GM18520 (cell line): ENCODE results near the gene CCDC191.

Source experiments
- ATAC-seq: cut with Tn5 transposase; IDR thresholded peaks from one replicate; pipeline ENCODE4 v1.9.1; 2021; ENCODE audit not compliant: unreplicated experiment

The CCDC191 gene

GRCh38 chr3:114056130-114057010 is at the start of gene CCDC191, which contains the start of gene QTRT2:
Gene CCDC191 (minus strand): TSS chr3:114056526. CDS start chr3:114056466, 60 bp downstream.
Gene QTRT2 (plus strand): TSS chr3:114056737. CDS start chr3:114065258, 8,521 bp downstream.
- peak; percentile 96 for ATAC-seq

- no peak for ATAC-seq
Measured at GRCh38 chr3:114104414-114104813, 48.1 kb upstream of the CCDC191 start.

- ATAC-seq: no peak
Measured at GRCh38 chr3:114103858-114104257, 47.5 kb upstream of the CCDC191 start.

GRCh38 chr3:114103181-114103580 is 46.9 kb upstream of the CCDC191 start:
- ATAC-seq: no peak

GRCh38 chr3:114101101-114101500 is 44.8 kb upstream of the CCDC191 start:
- ATAC-seq: no peak

GRCh38 chr3:114095796-114096195 is 39.5 kb upstream of the CCDC191 start:
- ATAC-seq: no peak

GRCh38 chr3:114093596-114093995 is 37.3 kb upstream of the CCDC191 start:
- no peak for ATAC-seq

GRCh38 chr3:114093016-114093380 is 36.7 kb upstream of the CCDC191 start:
- ATAC-seq: no peak

GRCh38 chr3:114092151-114093015 is 36.1 kb upstream of the CCDC191 start:
- no peak for ATAC-seq

- no peak for ATAC-seq
Measured at GRCh38 chr3:114089675-114090074, 33.3 kb upstream of the CCDC191 start.

- ATAC-seq: no peak
Measured at GRCh38 chr3:114086356-114086755, 30.0 kb upstream of the CCDC191 start.

GRCh38 chr3:114083112-114083511 is 26.8 kb upstream of the CCDC191 start:
- no peak for ATAC-seq

- ATAC-seq: no peak
Measured at GRCh38 chr3:114081037-114081436, 24.7 kb upstream of the CCDC191 start.

GRCh38 chr3:114080201-114080600 is 23.9 kb upstream of the CCDC191 start:
- no peak for ATAC-seq

- ATAC-seq: no peak
Measured at GRCh38 chr3:114079761-114080160, 23.4 kb upstream of the CCDC191 start.

- no peak for ATAC-seq
Measured at GRCh38 chr3:114078126-114078525, 21.8 kb upstream of the CCDC191 start.

- no peak for ATAC-seq
Measured at GRCh38 chr3:114076711-114077110, 20.4 kb upstream of the CCDC191 start.

GRCh38 chr3:114071786-114072185 is 15.5 kb upstream of the CCDC191 start:
- ATAC-seq: no peak

GRCh38 chr3:114068336-114068735 is 12.0 kb upstream of the CCDC191 start:
- ATAC-seq: no peak

GRCh38 chr3:114067804-114068203 is 11.5 kb upstream of the CCDC191 start:
- no peak for ATAC-seq

GRCh38 chr3:114060906-114061655 is 4.8 kb upstream of the CCDC191 start:
- ATAC-seq: no peak
